ENCODE results near the gene TBC1D32. TPM values are rescaled to one million over a fixed set of nuclear protein-coding genes. Genes with fewer than 3 reads are reported as not detected.

TBC1D32 gene
- total RNA-seq, 1 experiment from 2014 or later: 9.0 TPM

GRCh38 chr6:121236984-121237383 is 97.3 kb downstream of the TBC1D32 start:
- Histone ChIP-seq H4K8ac (replicated peaks; ENCODE audit: insufficient read length, low read depth, low read length) (no peak overlapping the region), H3K79me2 (ENCODE audit: insufficient read depth, low read length) (no peaks in the 10 kb centered on the region), H2BK20ac (ENCODE audit: low read depth, low read length, poor library complexity, severe bottlenecking) (no peak overlapping the region), H2AFZ (ENCODE audit: low read length) (no peak overlapping the region), H3T11ph (ENCODE audit: low read length) (no peak overlapping the region), H3K23ac (ENCODE audit: insufficient read length, low read depth, low read length) (no peak overlapping the region), H4K5ac (ENCODE audit: insufficient read length, low read depth, low read length) (no peak overlapping the region), H3K9me3 (ENCODE audit: control insufficient read depth, low read depth, low read length) (no peaks in the 10 kb centered on the region), H3K79me1 (ENCODE audit: insufficient read depth, low read depth, low read length, poor library complexity, severe bottlenecking) (no peaks in the 10 kb centered on the region), H3K4ac (ENCODE audit: low read depth, low read length) (no peak overlapping the region), H3K4me1 (ENCODE audit: insufficient read depth, low read length) (no peaks in the 10 kb centered on the region), H3K4me2 (ENCODE audit: insufficient read depth, insufficient read length, low read length) (no peak overlapping the region), H3K23me2 (ENCODE audit: insufficient read length, low read depth, low read length, poor library complexity, severe bottlenecking) (no peaks in the 10 kb centered on the region), H3K18ac (ENCODE audit: insufficient read length, low read depth, low read length) (no peak overlapping the region), H3K9ac (ENCODE audit: extremely low read depth, insufficient read length, low read length) (no peak overlapping the region), H4K91ac (ENCODE audit: insufficient read length, low read depth, low read length) (no peak overlapping the region), H2BK120ac (ENCODE audit: low read depth, low read length, poor library complexity, severe bottlenecking) (no peak overlapping the region), H4K20me1 (ENCODE audit: control insufficient read depth, insufficient read depth, insufficient read length) (no peaks in the 10 kb centered on the region), H2AK5ac (ENCODE audit: insufficient read length, low read length) (no peak overlapping the region), H2BK15ac (ENCODE audit: low read depth, low read length) (no peak overlapping the region), H3K56ac (ENCODE audit: insufficient read length, low read depth, low read length) (no peak overlapping the region), H3K27me3 (ENCODE audit: insufficient read depth, low read length) (no peaks in the 10 kb centered on the region), H2BK12ac (ENCODE audit: insufficient read length, low read depth, low read length) (no peak overlapping the region), H2BK5ac (ENCODE audit: insufficient read length, low read length) (no peak overlapping the region), H3K14ac (ENCODE audit: insufficient read depth, low read length) (no peak overlapping the region), H3K27ac (ENCODE audit: insufficient read length, low read depth, low read length) (no peak overlapping the region)
- Mint-ChIP-seq H3K4me3 (no peak overlapping the region), H3K4me1 (peaks cover 16 to 20% of the 10 kb centered on the region in 2 experiments), H3K9me3 (no peaks in the 10 kb centered on the region), H3K27me3 (ENCODE audit: low read depth) (no peaks in the 10 kb centered on the region), H3K36me3 (ENCODE audit: insufficient read depth in 1 of 3, low read depth in 3 of 3) (peaks cover 3 to 16% (median 6%) of the 10 kb centered on the region in 3 experiments), H3K27ac (no peak overlapping the region)
- no peak for DNase-seq
- no peak for TF ChIP-seq CTCF (conservative IDR thresholded peaks at IDR 0.05)
